MG63 (cell line): ENCODE results near the gene COX15. TPM values are rescaled to one million over a fixed set of nuclear protein-coding genes. Genes with fewer than 3 reads are reported as not detected.

ENCODE experiments used
- DNase-seq: peaks from one replicate; pipeline ENCODE4 v3.0.0-alpha.2; 2020
- H3K27me3 ChIP-seq: fragments of 250-450 bp; sonication (Bioruptor Pico); 2 replicates; pipeline ENCODE4 v1.5.1; 2020; ENCODE audit warnings: mild to moderate bottlenecking, moderate library complexity
- H3K36me3 ChIP-seq: fragments of 250-450 bp; sonication (Bioruptor Pico); 2 replicates; pipeline ENCODE4 v1.5.1; 2020; ENCODE audit warnings: mild to moderate bottlenecking, moderate library complexity
- H3K4me3 ChIP-seq: fragments of 250-450 bp; sonication (Bioruptor Pico); 2 replicates; pipeline ENCODE4 v1.5.1; 2020; ENCODE audit warnings: mild to moderate bottlenecking, moderate library complexity
- H3K9me3 ChIP-seq: fragments of 250-450 bp; sonication (Bioruptor Pico); 2 replicates; pipeline ENCODE4 v1.5.1; 2020; ENCODE audit warnings: mild to moderate bottlenecking, moderate library complexity
- total RNA-seq: library from RNA; depleted of rRNA; stranded (reverse); fragments of >200 nt; shearing (Covaris generic); gene quantifications from 2 replicates; pipeline ENCODE4 v1.2.3, GENCODE V29; 2014; ENCODE audit warnings: low replicate concordance; rRNA removed

COX15 gene
- total RNA-seq, result 20.6 and 27.4 TPM in 2 replicates

DNA sequence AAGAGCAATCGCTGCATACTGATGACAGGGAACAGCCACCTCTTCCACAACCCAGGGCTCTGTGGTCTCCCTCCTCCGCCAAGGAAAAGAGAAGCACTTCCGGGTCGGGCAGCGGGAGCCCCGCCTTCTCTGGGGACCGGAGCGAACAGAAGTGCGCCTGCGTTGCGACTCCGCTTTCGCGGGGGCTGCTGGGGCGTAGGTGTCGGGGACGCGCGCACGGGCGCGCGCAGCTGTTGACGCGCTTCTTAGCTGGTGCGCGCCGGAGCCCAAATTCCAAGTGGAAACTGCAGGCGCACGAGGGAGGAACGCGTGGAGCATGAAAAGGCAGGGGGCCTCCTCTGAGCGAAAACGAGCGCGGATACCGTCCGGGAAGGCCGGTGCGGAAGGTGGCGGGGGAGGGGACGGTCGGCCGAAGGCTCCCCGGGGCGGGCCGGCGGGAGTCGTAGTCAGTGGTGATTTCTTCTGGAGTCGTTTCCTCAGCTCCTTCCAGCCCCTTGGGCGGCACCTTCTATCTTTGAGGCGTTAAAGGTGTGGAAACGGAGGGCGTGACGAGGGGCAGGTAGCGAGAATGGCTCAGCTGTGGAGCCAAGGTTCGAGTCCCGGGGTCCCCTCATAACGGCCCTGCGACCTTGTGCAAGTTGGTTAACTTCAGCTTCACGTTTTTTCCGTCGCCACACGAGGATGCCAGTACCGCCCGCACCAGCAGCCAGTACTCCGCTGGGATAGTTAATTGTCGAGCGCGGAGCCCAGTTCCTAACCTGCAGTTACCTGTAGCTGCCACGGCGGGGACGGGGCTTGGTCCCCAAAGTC is at the start of gene COX15, which contains the start of gene CUTC:
Gene COX15 (minus strand): TSS at position 95 of the 810 bp plus-strand sequence. CDS start 78 bp downstream, at position 17.
Gene CUTC (plus strand): TSS at position 202 of the 810 bp plus-strand sequence. CDS start 115 bp downstream, at position 317.
- Histone ChIP-seq H3K27me3 (no peaks in the 10 kb centered on the region), H3K4me3 (peak within 1 kb of the TSS; percentile 100), H3K36me3 (peaks cover 40% of the 10 kb centered on the region), H3K9me3 (no peaks in the 10 kb centered on the region; the same call in 1 of the 2 replicates)
- DNase-seq, result peak; percentile 96

DNA sequence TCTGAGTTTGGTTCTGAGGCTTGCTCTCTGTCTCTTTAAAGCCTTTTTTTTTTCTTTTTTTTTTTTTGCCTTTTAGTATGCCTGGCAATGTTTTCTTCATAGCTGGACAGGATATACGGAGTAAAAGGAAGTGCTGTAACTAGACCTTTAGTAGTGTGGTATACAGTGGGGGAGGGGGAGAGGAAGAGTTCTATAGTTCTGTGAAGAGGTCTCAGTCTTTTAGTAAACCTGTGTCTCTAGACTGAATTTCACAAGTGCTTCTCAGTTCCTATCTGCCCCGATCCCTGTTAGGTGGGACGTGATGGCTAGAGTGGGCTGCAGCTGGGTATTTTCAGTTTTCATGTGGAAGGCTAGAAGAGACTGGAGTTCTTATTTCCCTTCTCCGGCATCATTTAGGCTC is 47.4 kb upstream of the COX15 start:
- no peak for DNase-seq
- Histone ChIP-seq H3K27me3 (no peaks in the 10 kb centered on the region), H3K9me3 (no peaks in the 10 kb centered on the region), H3K36me3 (no peaks in the 10 kb centered on the region), H3K4me3 (no peak overlapping the region)

DNA sequence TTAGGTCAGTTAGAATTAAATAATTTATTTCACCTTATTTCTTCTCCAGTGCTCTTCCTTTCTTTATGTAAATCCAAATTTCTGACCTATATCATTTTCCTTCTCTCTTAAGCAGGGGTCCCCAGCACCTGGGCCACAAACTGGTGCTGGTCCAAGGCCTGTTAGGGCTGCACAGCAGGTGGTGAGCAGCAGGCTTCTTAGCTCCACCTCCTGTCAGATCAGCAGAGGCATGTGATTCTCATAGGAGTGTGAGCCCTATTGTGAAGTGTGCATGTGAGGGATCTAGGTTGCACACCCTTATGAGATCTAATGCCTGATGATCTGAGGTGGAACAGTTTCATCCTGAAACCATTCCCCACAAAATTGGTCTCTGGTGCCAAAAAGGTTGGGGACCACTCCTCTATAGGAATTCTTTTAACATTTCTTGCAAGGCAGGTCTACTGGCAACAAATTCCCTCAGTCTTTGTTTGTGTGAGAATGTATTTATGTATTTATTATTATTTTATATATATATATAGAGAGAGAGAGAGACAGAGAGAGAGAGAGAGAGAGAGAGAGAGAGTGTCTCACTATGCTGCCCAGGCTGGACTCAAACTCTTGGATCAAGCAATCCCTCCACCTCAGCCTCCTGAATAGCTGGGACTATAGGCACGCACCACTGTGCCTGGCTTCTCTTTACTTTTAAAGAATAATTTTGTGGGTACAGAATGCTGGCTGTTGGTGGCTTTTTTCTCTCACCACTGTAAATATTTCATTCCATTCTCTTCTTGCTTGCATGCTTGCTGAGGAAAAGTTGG is 46.2 kb upstream of the COX15 start:
- Histone ChIP-seq H3K27me3 (no peaks in the 10 kb centered on the region), H3K9me3 (no peaks in the 10 kb centered on the region), H3K36me3 (no peaks in the 10 kb centered on the region), H3K4me3 (no peak overlapping the region)
- no peak for DNase-seq

DNA sequence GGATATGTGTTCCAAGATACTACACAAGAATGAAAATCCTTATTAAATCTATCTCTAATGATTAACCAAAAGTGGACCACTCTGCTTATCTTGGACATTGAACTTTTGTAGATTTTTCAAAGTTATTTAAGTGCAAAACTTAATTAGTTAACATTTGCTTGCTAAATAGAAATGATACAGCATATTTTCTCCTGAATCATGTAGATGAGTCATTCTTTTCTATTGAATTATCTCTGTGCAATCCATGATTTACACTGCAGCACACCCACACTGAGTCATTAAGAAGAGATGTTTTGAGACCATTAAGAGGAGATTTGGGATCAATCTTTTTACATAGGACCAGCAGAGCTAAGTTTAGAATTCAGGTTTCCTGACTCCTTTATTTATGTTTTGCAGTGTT is 43.9 kb upstream of the COX15 start:
- no peak for DNase-seq
- no peak overlapping the region for H3K4me3 ChIP-seq
- H3K9me3 ChIP-seq, result no peaks in the 10 kb centered on the region

DNA sequence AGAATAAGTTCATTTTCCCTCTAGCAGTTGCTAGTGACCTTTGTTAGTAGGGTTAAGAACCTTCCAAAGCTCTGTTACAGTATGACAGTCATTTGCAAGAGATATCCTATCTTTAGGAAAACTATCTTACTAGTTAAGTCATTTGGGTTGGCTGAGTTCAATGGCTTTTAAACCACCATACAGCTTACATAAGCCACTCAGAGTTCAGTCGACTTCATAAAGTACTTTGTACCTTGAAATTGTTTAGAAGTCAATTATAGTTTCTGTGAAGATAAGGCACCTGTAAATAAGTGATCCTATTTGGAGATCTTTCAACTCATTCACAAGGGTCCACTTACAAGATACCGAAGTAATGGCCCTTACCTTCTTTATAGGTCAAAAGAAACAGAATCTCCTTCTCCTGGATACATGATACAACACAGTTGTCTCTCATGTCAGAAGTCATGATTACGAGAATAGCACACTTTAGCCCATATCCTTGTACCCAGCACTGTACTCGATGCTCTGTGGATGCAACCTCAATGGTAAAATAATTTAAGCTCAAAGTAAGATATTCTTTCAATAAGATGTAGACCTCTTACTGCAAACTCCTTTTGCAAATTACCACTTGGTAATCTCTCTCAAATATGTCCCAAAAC is 38.6 kb upstream of the COX15 start:
- Histone ChIP-seq H3K27me3 (no peaks in the 10 kb centered on the region), H3K36me3 (no peaks in the 10 kb centered on the region), H3K9me3 (no peaks in the 10 kb centered on the region), H3K4me3 (no peak overlapping the region)
- DNase-seq, result no peak

More for the DNA sequence above, 43.9 kb upstream of the COX15 start:
- H3K27me3 ChIP-seq, result no peaks in the 10 kb centered on the region
- H3K36me3 ChIP-seq, result no peaks in the 10 kb centered on the region

DNA sequence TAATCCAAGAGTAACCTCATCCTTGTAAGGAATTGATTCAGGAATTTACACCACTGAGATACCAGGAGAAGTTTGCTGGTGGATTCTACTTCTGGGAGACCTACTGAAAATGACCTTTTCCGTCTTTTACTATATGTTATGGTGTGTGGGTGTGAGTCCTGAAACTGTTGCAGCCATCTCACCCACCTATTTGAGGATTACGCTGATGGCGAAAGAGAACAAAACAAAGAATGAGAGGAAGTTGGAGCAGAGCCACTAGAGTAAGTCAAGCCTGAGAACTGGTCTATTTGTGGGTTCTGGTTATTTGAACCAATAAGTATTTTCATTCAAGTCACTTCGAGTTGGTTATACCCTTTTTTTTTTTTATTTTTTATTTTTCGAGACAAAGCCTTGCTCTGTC is 37.8 kb upstream of the COX15 start:
- H3K36me3 ChIP-seq, result no peaks in the 10 kb centered on the region
- H3K9me3 ChIP-seq, result no peaks in the 10 kb centered on the region
- no peaks in the 10 kb centered on the region for H3K27me3 ChIP-seq
- H3K4me3 ChIP-seq, result no peak overlapping the region
- DNase-seq, result no peak

DNA sequence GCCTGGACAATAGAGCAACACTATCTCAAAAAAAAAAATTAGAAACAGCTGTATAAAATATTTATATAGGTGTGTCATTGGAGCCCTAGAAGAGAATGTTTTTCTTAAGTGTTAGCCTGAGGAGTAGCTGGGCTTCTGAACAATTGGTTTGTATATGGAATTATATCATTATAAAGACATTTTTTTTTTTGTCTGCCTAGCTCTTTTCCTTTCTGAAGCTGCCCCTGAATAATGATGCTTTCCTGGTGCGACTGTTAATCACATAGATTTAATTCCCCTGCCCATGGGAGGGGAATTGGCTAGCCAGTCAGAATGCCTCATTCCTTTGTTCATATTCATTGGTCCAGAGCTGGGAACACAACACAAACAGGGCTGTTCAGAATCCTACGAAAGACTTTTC is 36.6 kb upstream of the COX15 start:
- no peak overlapping the region for H3K4me3 ChIP-seq
- H3K9me3 ChIP-seq, result no peaks in the 10 kb centered on the region
- no peaks in the 10 kb centered on the region for H3K27me3 ChIP-seq
- no peak for DNase-seq
- peaks cover 3% of the 10 kb centered on the region; the same call in 1 of the 2 replicates for H3K36me3 ChIP-seq

DNA sequence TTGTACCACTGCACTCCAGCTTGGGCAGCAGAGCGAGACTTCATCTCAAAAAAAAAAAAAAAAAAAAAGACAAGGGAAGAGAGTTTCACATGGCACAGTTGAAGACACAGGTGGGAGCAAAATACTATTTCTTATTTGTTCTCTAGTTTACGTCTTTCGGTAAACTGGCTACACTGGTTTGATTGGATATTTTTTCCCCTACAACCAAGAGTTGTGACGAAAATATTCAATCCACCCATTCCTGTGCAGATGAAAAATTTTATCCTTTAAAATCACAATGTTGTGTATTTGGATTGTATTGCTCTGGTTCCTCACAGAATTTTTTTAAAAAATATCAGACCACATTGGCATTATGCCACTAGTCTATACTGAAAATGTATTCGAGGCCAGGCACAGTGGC is 36.0 kb upstream of the COX15 start:
- DNase-seq, result no peak
- Histone ChIP-seq H3K4me3 (no peak overlapping the region), H3K27me3 (no peaks in the 10 kb centered on the region), H3K9me3 (no peaks in the 10 kb centered on the region), H3K36me3 (peaks cover 4% of the 10 kb centered on the region; the same call in 1 of the 2 replicates)

DNA sequence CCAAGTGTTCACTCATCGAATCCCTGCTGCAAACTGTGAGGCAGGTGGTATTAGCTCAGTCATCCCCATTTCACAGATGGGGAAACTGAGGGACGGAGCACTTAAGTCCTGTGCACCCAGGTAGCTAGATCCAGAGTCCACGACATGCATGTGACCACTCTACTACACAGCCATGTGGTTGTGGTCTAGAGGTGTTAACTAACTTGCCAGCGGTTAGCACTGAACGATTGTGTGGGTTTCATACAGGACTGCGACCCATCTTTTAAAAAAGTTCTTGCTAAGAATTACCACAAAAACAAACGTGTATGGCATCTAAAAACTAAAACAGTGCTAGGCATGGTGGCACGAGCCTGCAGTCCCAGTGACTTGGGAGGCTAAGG is 34.4 kb upstream of the COX15 start:
- Histone ChIP-seq H3K27me3 (no peaks in the 10 kb centered on the region), H3K9me3 (no peaks in the 10 kb centered on the region), H3K4me3 (no peak overlapping the region), H3K36me3 (peaks cover 9% of the 10 kb centered on the region; the same call in 1 of the 2 replicates)
- DNase-seq, result no peak

DNA sequence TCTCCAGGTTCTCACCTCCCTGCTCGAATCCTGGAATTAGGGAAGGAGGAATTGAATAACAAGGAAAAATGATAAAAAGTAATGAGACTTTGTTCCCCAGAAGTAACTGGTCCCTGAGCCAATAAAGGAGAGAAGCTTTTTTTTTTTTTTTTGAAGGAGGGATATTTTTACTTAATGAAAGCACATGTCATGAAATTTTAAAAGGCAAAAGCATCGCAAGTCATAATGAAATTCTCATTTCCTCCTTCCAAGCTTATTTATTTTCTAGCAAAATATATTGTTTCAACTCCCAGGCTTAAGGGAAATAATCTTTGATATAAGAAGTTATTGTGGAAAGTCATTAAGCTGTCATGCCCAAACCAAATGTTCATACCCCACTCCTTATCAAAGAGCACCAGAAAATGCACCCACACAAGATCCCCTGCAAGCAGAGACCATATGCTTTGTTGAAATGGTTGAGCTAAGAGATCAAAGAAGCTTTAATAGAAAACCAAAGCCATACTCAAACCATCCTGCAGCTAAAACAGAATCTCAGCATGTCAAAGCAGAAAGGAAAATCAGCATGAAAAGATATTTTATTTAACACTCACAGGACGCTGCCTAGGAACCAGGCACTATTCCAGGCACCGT is 33.9 kb upstream of the COX15 start:
- no peak for DNase-seq
- Histone ChIP-seq H3K27me3 (no peaks in the 10 kb centered on the region), H3K36me3 (peaks cover 9% of the 10 kb centered on the region; the same call in 1 of the 2 replicates)

DNA sequence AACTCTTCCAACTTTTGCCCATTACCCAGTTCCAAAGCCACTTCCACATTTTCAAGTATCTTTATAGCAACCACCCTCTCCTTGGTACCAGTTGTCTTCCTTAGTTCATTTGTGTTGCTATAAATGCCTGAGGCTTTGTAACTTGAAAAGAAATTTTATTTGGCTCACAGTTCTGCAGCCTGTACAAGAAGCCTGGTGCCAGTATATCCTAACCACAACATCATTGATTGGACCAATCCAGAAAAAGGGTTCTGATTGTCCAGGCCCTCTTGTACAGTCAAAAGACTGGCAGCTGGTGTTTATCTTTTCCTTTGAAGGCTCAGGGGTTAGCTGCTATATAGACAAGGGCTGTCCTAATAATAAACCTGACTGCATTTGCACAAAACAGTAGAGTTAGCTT is 29.4 kb upstream of the COX15 start:
- Histone ChIP-seq H3K36me3 (peaks cover 51% of the 10 kb centered on the region), H3K4me3 (no peak overlapping the region), H3K9me3 (no peaks in the 10 kb centered on the region), H3K27me3 (no peaks in the 10 kb centered on the region)
- DNase-seq, result no peak

More for the DNA sequence above, 33.9 kb upstream of the COX15 start:
- Histone ChIP-seq H3K4me3 (no peak overlapping the region), H3K9me3 (no peaks in the 10 kb centered on the region)

DNA sequence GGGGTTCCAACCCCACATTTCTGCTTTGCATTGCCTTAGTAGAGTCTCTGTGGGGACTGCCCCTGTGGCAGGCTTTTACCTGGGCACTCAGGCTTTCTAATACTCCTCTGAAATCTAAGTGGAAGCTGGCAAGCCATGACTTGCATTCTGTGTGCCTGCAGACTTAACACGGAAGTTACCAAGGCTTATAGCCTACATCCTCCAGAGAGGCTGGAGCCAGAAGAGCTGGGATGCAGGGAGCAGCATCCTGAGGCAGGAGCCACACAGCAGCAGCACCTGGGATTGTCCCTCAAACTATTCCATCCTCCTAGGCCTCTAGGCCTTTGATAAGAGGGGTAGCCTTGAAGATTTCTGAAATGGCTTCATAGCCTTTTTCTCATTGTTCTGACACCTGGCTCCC is 28.4 kb upstream of the COX15 start:
- Histone ChIP-seq H3K27me3 (no peaks in the 10 kb centered on the region), H3K9me3 (no peaks in the 10 kb centered on the region), H3K4me3 (no peak overlapping the region), H3K36me3 (peaks cover 62% of the 10 kb centered on the region)
- DNase-seq, result no peak

DNA sequence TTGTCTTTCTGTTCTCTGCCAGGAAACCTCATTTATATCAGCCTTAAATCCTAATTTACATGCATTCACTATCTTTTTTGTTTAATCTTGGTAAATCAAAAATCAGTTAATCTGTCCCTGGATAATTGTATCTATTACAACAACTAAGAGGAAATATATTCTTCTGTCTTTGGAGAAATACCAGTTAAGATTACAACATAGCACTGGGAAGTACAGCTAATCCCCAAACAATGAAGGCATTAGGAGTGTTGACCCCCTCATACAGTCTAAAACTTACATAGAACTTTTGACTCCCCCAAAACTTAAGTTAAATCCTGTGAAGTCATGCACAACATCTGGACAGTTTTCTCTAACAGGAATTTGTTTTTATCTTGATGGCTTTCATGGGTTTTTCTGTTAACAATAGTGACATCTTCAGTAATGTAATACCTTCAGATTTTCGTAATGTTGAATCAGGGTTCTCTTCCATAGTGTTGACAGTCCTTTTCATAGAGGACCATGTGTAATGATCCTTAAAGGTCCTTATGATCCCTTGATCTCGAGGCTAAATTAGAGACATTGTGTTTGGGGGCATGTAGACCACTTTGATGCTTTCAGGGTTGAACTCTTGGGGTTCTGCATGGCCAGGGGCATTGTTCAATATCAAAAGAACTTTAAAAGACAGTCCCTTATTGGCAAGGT is 26.4 kb upstream of the COX15 start:
- DNase-seq, result no peak
- Histone ChIP-seq H3K4me3 (no peak overlapping the region), H3K36me3 (peaks cover 75% of the 10 kb centered on the region), H3K9me3 (no peaks in the 10 kb centered on the region), H3K27me3 (no peaks in the 10 kb centered on the region)

DNA sequence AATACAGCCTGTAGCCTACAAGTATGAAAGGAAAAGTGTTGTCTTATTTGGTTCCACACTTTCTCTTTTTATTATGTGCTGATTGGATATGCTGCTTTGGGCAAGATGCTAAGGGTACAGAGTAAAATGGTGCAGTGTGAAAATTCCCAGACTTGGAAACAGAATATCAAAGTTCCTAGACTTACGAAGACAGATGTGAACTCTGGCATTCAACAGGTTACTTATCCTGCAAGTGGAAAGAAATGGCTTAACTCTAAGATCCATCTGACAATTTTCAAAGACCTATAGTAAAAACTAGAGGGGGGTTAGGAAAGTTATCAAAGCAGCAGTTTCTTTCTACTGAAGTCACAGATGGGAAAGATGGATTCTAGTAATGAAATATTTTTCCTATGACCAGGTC is 24.2 kb upstream of the COX15 start:
- Histone ChIP-seq H3K36me3 (peaks cover 92% of the 10 kb centered on the region), H3K4me3 (no peak overlapping the region), H3K9me3 (no peaks in the 10 kb centered on the region), H3K27me3 (no peaks in the 10 kb centered on the region)
- DNase-seq, result no peak

DNA sequence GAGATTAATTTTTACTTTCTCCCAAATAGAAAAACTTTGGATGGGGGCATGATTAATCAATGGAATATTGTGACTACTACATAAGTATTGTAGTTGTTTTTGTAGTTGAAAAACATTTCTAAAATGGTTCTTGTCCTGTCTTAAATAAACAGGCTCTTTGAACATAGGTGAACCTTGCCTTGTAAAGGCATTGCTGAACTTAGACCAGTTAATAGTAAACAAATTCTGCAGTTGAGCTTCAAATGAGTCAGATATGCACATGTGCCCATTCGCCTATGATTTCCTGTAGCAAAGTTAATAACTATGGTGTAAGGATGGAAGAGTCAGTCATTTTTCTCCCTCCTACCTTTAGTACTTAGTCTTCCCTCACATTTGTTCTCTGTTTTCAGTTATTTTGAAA is 22.7 kb upstream of the COX15 start:
- Histone ChIP-seq H3K4me3 (no peak overlapping the region), H3K27me3 (no peaks in the 10 kb centered on the region), H3K9me3 (no peaks in the 10 kb centered on the region), H3K36me3 (peaks cover 98% of the 10 kb centered on the region)
- DNase-seq, result no peak

DNA sequence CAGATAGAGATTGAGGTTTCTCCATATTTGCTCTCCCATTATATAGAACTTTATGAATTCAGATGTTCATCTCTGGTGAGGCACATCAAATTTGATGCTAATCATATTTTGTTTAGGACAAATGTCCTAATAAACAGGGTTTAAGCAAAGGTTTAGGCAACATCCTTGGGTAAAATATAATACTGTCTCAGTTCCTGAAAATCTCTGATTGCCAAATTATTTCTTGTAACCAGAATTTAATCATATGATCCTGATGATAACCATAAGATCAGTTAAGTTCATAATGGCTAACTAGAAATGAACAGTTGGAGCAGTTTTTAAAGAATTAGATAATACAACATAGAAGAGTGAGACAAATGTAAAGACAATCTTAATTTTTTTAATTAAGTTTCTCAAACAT is 18.7 kb upstream of the COX15 start:
- Histone ChIP-seq H3K27me3 (no peaks in the 10 kb centered on the region), H3K9me3 (no peaks in the 10 kb centered on the region), H3K36me3 (peaks cover 97% of the 10 kb centered on the region)

More for the DNA sequence above, 18.7 kb upstream of the COX15 start:
- H3K4me3 ChIP-seq, result no peak overlapping the region
- DNase-seq, result no peak
